Adipose tissue (tissue), 3 donors: Measurements from ENCODE around the gene PTPRO. TPM values are rescaled to one million over a fixed set of nuclear protein-coding genes. Genes with fewer than 3 reads are reported as not detected.

Experiments
- H3K27ac ChIP-seq: one replicate; pipeline ENCODE4 v1.5.1; 2013; ENCODE audit warnings: low read depth, low read length
- WGBS, 3 donors: extraction: QIAGEN DNeasy Blood & Tissue Kit; methylation state at CpG; one replicate each; pipeline ENCODE4 v1.1.7; 2013; 5-methylcytosine and 5-hydroxymethylcytosine counted together
- polyA plus RNA-seq, 3 donors: library from polyadenylated mRNA; stranded (reverse); fragments of 200-250 nt; gene quantifications; one replicate each; pipeline ENCODE4 v1.2.3, GENCODE V29; 2013
- donor health status: healthy with polysubstance abuse.
- donor health status: Bipolar disorder and iron deficiency.
- donor health status: healthy.

The PTPRO gene
- polyA plus RNA-seq, 3 donors: 0.31 to 0.98 (median 0.45) TPM

DNA sequence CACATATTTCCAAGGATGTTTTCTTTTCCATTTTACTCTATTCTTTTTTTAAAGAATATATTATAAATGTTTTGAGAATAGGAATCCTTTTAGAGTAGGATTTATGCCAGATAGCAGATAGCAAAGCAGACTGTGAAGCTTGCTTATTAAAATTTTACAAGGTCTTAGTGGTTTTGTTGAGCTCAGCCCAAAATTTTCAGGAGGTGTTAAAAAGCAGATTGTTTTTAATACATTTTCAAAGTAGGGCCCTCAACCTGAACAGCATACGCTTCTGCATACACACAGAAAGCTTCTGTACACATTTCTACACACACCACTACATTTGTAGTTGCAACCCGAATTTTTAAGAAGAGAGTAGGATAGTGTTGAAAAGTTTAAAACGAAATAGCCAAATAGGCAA, 315.9 kb downstream of the PTPRO start:
- 81 to 86% (median 84%) methylated on average over 3 of the region's 3 CpGs for WGBS, 3 donors
- H3K27ac ChIP-seq: no peak overlapping the region

DNA sequence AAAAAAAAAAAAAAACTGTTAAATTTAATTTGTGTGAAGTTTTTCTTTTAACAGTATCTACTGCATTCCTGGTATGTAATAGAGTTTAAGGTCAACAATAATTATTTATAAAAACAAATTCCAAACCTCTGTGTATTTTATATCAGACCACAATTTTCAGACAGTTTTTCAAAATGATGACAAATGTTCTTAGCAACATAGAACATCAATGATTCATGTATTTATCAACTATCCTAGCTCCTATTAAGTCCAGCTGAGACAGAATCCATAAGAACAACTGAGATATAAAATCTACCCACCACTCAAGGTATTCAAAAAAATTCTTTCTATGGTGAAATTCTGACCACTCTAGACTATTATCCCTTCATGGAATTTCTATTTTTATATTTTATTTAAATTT, 322.4 kb downstream of the PTPRO start:
- no peak overlapping the region for H3K27ac ChIP-seq

DNA sequence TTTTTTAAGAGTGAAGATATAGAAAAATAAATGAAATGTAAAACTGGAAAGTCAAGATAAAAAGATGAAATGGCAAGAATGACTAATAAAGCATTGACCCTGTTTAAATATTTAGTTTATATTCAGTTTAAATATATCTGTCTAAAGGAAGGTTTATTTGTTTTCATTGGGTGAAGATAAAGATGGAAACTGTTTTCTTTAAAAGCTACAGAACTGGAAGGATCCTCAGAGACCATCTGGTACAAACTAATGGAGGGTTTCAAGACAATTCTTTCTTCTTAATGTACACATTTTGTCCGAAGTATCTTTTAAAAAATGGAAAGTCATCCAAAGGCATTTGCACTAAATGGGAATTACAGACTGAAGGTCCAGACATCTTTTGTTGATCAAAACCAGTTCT, 324.3 kb downstream of the PTPRO start:
- 0% methylated on average over 1 of the region's 1 CpG for WGBS, 3 donors
- H3K27ac ChIP-seq: no peak overlapping the region

Other genes starting within 250 kb of the PTPRO start
- 10 to 100 TPM in 1 of 3 donors, 1 to 10 TPM in 2; 3.0 to 23.1 (median 4.3) TPM for gene RERG, start 101.1 kb upstream of the PTPRO start, polyA plus RNA-seq